WERI-Rb-1 (cell line): Measurements from ENCODE around the gene NECAP2.

ENCODE experiments used
- DNase-seq: peaks from one replicate; pipeline ENCODE4 v3.0.0-alpha.2; 2020
- H3K27ac ChIP-seq: fragments of 250-450 bp; sonication (Bioruptor Pico); 2 replicates; pipeline ENCODE4 v1.5.1; 2020; ENCODE audit warnings: mild to moderate bottlenecking, moderate library complexity
- H3K27me3 ChIP-seq: fragments of 250-450 bp; sonication (Bioruptor Pico); 2 replicates; pipeline ENCODE4 v1.5.1; 2021; ENCODE audit warnings: mild to moderate bottlenecking, low read depth, moderate library complexity; ENCODE audit not compliant: insufficient read depth, severe bottlenecking
- H3K36me3 ChIP-seq: fragments of 250-450 bp; sonication (Bioruptor Pico); 2 replicates; pipeline ENCODE4 v1.5.1; 2020; ENCODE audit warnings: mild to moderate bottlenecking, moderate library complexity
- H3K4me3 ChIP-seq: 2 replicates; pipeline ENCODE4 v1.5.1; 2011; ENCODE audit warnings: low read depth, mild to moderate bottlenecking, control low read depth, low read length
- H3K9me3 ChIP-seq: fragments of 250-450 bp; sonication (Bioruptor Pico); 2 replicates; pipeline ENCODE4 v1.5.1; 2021; ENCODE audit warnings: mild to moderate bottlenecking, moderate library complexity; ENCODE audit not compliant: severe bottlenecking
- TF ChIP-seq, protein P1 (sequence below): IDR thresholded peaks from 2 replicates; pipeline ENCODE4 v1.5.1; 2011; ENCODE audit warnings: low read depth, mild to moderate bottlenecking, control low read depth, inconsistent platforms, low read length

The NECAP2 gene

DNA sequence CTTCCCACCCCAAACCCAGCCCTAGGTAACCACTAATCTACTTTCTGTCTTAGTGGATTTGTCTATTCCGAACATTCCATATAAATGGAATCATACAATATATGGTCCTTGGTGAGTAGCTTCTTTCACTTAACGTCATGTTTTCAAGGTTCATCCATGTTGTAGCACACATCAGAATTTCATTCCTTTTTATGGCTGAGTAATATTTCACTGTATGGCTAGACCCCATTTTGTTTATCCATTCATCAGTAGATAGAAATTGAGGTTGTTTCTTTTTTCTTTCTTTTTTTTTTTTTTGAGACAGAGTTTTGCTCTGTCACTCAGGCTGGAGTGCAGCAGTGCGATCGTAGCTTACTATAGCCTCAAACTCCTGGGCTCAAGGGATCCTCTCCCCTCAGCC lies 6.5 kb upstream of the NECAP2 start:
- TF ChIP-seq, protein P1, sequence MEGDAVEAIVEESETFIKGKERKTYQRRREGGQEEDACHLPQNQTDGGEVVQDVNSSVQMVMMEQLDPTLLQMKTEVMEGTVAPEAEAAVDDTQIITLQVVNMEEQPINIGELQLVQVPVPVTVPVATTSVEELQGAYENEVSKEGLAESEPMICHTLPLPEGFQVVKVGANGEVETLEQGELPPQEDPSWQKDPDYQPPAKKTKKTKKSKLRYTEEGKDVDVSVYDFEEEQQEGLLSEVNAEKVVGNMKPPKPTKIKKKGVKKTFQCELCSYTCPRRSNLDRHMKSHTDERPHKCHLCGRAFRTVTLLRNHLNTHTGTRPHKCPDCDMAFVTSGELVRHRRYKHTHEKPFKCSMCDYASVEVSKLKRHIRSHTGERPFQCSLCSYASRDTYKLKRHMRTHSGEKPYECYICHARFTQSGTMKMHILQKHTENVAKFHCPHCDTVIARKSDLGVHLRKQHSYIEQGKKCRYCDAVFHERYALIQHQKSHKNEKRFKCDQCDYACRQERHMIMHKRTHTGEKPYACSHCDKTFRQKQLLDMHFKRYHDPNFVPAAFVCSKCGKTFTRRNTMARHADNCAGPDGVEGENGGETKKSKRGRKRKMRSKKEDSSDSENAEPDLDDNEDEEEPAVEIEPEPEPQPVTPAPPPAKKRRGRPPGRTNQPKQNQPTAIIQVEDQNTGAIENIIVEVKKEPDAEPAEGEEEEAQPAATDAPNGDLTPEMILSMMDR = no peak
- H3K36me3 ChIP-seq = no peaks in the 10 kb centered on the region
- DNase-seq = no peak
- no peaks in the 10 kb centered on the region for H3K27me3 ChIP-seq
- H3K27ac ChIP-seq = no peak overlapping the region
- no peak overlapping the region for H3K4me3 ChIP-seq
- H3K9me3 ChIP-seq = no peaks in the 10 kb centered on the region

DNA sequence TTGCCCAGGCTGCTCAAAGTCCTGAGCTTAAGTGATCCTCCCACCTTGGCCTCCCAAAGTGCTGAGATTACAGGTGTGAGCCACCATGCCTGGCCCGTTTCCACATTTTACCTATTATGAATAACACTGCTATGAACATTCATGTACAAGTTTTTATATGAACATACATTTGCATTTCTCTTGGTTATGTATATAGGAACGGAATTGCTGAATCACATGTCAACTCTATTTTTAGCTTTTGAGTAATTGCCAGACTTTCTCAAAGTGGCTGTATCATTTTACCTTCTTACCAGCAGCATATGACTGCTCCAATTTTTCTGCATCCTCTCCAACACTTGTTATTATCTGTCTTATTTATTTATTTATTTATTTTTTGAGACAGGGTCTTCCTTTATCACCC lies 6.0 kb upstream of the NECAP2 start:
- TF ChIP-seq, protein P1 = no peak
- Histone ChIP-seq H3K9me3 (no peaks in the 10 kb centered on the region), H3K4me3 (no peak overlapping the region), H3K27ac (no peak overlapping the region), H3K36me3 (no peaks in the 10 kb centered on the region), H3K27me3 (no peaks in the 10 kb centered on the region)
- DNase-seq = no peak

DNA sequence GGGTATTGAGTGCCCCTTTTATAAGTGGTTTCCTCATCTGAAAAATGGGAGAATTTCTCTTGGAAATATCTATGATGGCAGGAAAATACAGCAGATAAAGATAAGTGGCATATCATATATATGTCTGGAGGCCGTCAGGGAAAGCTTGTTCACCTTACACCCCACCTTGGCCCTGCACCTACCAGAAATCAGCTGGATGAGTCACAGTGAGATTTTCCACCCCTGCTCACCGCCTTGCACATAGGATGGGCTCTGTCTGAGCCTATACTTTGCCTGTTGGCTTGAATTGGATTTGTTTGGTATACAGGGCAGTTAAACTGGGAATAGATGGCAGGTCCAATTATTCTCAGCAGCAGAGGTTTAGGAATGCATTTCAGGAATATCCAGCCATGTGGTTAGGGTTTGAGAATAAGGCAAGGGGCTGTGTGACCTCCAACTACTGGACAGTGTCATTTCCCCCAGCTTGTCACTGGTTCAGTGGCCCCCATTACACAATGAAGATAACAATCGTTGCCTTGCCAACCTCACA lies 3.5 kb upstream of the NECAP2 start, which contains the start of gene SPATA21:
Gene SPATA21, minus strand, starts transcription at position 479 of the 529 bp plus-strand sequence. CDS start 6,053 bp downstream, outside the sequence.
- TF ChIP-seq, protein P1 = no peak
- no peaks in the 10 kb centered on the region; the same call in 1 of the 2 replicates for H3K36me3 ChIP-seq
- no peak for DNase-seq
- no peaks in the 10 kb centered on the region for H3K9me3 ChIP-seq
- H3K4me3 ChIP-seq = no peak within 1 kb of the TSS
- H3K27me3 ChIP-seq = no peaks in the 10 kb centered on the region
- H3K27ac ChIP-seq = no peak within 1 kb of the TSS

DNA sequence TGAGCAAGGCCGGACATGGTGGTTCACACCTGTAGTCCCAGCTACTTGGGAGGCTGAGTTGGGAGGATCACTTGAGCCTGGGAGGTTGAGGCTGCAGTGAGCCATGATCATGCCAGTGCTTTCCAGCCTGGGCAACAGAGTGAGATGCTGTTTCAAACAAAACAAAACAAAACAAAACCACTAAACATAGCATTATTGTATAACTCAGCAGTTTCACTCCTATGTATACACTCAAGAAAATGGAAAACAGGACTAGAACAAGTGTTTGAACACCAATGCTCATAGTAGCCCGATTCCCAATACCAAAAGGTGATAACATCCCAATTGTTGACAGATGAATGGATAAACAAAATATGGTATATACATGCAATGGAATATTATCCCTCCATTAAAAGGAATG lies 2.0 kb upstream of the NECAP2 start:
- Histone ChIP-seq H3K27me3 (no peaks in the 10 kb centered on the region), H3K36me3 (peaks cover 9% of the 10 kb centered on the region), H3K4me3 (no peak overlapping the region), H3K27ac (no peak overlapping the region), H3K9me3 (no peaks in the 10 kb centered on the region)
- no peak for DNase-seq
- TF ChIP-seq, protein P1 = no peak

DNA sequence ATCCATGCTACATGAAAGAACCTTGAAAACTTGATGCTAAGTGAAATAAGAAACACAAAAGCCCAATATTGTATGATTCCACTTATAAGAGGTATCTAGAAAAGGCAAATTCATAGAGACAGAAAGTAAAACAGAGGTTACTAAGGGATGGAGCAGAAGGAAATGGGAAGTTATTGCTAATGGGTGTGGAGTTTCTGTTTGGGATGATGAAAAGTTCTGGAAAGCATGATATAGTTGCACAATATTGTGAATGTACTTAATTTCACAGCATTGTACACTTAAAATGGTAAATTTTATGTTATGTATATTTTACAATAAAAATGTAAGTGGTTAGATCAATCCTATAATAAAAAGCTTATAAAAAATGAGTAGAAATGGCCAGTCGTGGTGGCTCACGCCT lies 1.6 kb upstream of the NECAP2 start:
- TF ChIP-seq, protein P1 = no peak
- DNase-seq = no peak
- no peaks in the 10 kb centered on the region for H3K9me3 ChIP-seq
- H3K36me3 ChIP-seq = peaks cover 13% of the 10 kb centered on the region
- H3K4me3 ChIP-seq = no peak overlapping the region
- no peaks in the 10 kb centered on the region for H3K27me3 ChIP-seq
- H3K27ac ChIP-seq = no peak overlapping the region

DNA sequence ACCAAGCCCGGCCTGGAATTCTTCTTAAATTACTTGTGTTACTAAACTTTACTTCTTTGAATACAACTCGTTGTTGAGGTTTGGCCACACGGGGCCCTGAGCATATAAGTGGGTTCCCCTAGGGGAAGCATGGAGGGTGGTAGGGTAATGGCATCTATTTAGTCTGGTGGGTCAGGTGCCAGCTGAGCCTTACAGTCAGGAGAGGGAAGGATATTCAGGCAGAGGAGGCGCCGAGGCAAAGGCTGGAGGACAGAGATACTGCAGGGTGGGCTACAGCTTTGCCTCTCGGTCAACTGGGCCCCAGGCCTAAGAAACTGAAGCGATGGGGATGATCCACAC lies 424 bp upstream of the NECAP2 start:
- Histone ChIP-seq H3K27me3 (no peaks in the 10 kb centered on the region), H3K9me3 (no peaks in the 10 kb centered on the region), H3K36me3 (peaks cover 23% of the 10 kb centered on the region), H3K4me3 (peak overlapping the region; percentile 82), H3K27ac (peak overlapping the region; percentile 76)
- no peak for DNase-seq
- TF ChIP-seq, protein P1 = no peak
